Osteoblast (primary cell): ENCODE measurements around the gene ANKRD13B. TPM values are rescaled to one million over a fixed set of nuclear protein-coding genes. Genes with fewer than 3 reads are reported as not detected.

Experiments
- DNase-seq: peaks from one replicate; pipeline ENCODE4 v3.0.0; 2011; ENCODE audit warnings: low spot score, mixed read lengths; ENCODE audit not compliant: insufficient read length; ENCODE audit errors: missing footprints
- H2AFZ ChIP-seq: 2 replicates; pipeline ENCODE4 v1.6.0; 2011; ENCODE audit warnings: mild to moderate bottlenecking, low read length
- H3K27ac ChIP-seq: 2 replicates; pipeline ENCODE4 v1.5.1; 2011; ENCODE audit warnings: mild to moderate bottlenecking, low read depth, low read length, moderate library complexity
- H3K27me3 ChIP-seq: 2 replicates; pipeline ENCODE4 v1.6.0; 2012; ENCODE audit warnings: mild to moderate bottlenecking, control low read depth, inconsistent platforms, low read length, moderate library complexity; ENCODE audit not compliant: insufficient read depth
- H3K36me3 ChIP-seq: 2 replicates; pipeline ENCODE4 v1.5.1; 2011; ENCODE audit warnings: mild to moderate bottlenecking, low read length, control low read depth, moderate library complexity; ENCODE audit not compliant: insufficient read depth
- H3K4me1 ChIP-seq: 2 replicates; pipeline ENCODE4 v1.5.1; 2011; ENCODE audit warnings: mild to moderate bottlenecking, low read length, control low read depth, moderate library complexity; ENCODE audit not compliant: insufficient read depth
- H3K4me2 ChIP-seq: 2 replicates; pipeline ENCODE4 v1.6.0; 2011; ENCODE audit warnings: mild to moderate bottlenecking, low read length; ENCODE audit not compliant: insufficient read depth
- H3K4me3 ChIP-seq: fragments of 200-600 bp; sonication (generic); 3 replicates; pipeline ENCODE4 v1.5.1; 2012; ENCODE audit warnings: mild to moderate bottlenecking, low read length, inconsistent platforms; ENCODE audit not compliant: insufficient read depth
- H3K79me2 ChIP-seq: 2 replicates; pipeline ENCODE4 v1.6.0; 2012; ENCODE audit warnings: mild to moderate bottlenecking, low read length, control low read depth, inconsistent platforms; ENCODE audit not compliant: insufficient read depth
- H3K9me3 ChIP-seq: 2 replicates; pipeline ENCODE4 v1.5.1; 2011; ENCODE audit warnings: low read depth, low read length, control low read depth
- H4K20me1 ChIP-seq: 2 replicates; pipeline ENCODE4 v1.6.0; 2012; ENCODE audit warnings: mild to moderate bottlenecking, low read length, control low read depth; ENCODE audit not compliant: insufficient read depth
- CTCF ChIP-seq: IDR thresholded peaks from 2 replicates; pipeline ENCODE4 v1.5.1; 2011; ENCODE audit warnings: mild to moderate bottlenecking, low read depth, low read length, moderate library complexity; ENCODE audit errors: extremely low read depth
- total RNA-seq: library from RNA; depleted of rRNA; stranded (reverse); fragments of >200 nt; gene quantifications from 2 replicates; pipeline ENCODE4 v1.2.3, GENCODE V29; 2012

The ANKRD13B gene
- total RNA-seq, 1 donor = 18.5 TPM

- Histone ChIP-seq H4K20me1 (peaks cover 32% of the 10 kb centered on the region), H3K36me3 (peaks cover 41% of the 10 kb centered on the region)
- no peak for TF ChIP-seq CTCF
Observed at GRCh38 chr17:29578626-29579485, 14.1 kb upstream of the ANKRD13B start.

GRCh38 chr17:29579866-29580771 lies 12.8 kb upstream of the ANKRD13B start:
- Histone ChIP-seq H3K36me3 (peaks cover 32% of the 10 kb centered on the region), H3K79me2 (peaks cover 41% of the 10 kb centered on the region), H2AFZ (no peak overlapping the region), H3K9me3 (no peaks in the 10 kb centered on the region), H3K4me1 (peaks cover 10% of the 10 kb centered on the region), H3K27ac (peak overlapping the region; percentile 56), H3K4me2 (no peak overlapping the region), H3K4me3 (no peak overlapping the region), H3K27me3 (no peaks in the 10 kb centered on the region), H4K20me1 (peaks cover 43% of the 10 kb centered on the region)
- DNase-seq = peak; percentile 99
- peak; percentile 91 for TF ChIP-seq CTCF

More at GRCh38 chr17:29578626-29579485, 14.1 kb upstream of the ANKRD13B start:
- Histone ChIP-seq H3K9me3 (no peaks in the 10 kb centered on the region), H3K27me3 (no peaks in the 10 kb centered on the region), H3K79me2 (peaks cover 29% of the 10 kb centered on the region), H3K4me2 (no peak overlapping the region), H3K27ac (no peak overlapping the region), H3K4me3 (no peak overlapping the region), H2AFZ (no peak overlapping the region), H3K4me1 (peaks cover 10% of the 10 kb centered on the region)
- DNase-seq = peak; percentile 77

DNA sequence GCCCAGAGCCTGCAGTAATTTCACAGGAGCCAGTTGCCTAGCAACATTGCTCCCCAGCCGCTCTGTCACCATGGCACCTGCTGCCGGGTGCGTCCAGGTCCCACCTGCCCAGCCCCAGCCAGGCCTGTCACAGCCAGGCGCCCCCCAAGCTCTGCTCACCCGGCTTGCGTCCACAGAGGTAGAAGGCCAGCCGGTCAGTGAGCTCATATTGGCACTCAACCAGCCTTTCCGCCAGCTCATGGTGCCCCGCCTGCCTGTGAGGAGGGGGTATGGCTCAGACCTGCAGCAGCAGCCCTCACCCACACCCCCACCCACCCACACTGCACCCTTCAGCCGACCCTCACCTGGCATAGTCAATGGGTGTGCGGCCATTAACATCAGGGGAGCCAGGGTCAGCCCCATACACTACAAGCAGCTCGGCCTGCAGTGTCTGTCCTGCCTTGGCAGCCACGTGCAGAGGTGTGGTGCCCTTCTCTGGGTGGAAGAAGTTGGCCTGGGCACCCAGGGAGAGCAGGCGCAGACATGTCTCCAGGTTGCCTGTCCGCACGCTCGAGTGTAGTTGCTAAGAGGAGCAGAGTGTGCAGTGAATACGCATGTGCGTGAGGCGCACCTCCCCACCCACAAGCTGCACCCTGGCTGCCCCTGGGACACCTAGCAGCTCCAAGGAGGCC lies 11.2 kb upstream of the ANKRD13B start:
- DNase-seq = peak; percentile 56
- Histone ChIP-seq H3K4me3 (no peak overlapping the region), H3K79me2 (peaks cover 57% of the 10 kb centered on the region), H4K20me1 (peaks cover 58% of the 10 kb centered on the region), H3K4me2 (no peak overlapping the region), H3K27me3 (no peaks in the 10 kb centered on the region), H3K9me3 (no peaks in the 10 kb centered on the region), H3K4me1 (peaks cover 10% of the 10 kb centered on the region), H3K27ac (no peak overlapping the region), H3K36me3 (peaks cover 17% of the 10 kb centered on the region), H2AFZ (no peak overlapping the region)
- no peak for TF ChIP-seq CTCF
